H9 (cell line): ENCODE measurements around the gene NLRP4. TPM values are rescaled to one million over a fixed set of nuclear protein-coding genes. Genes with fewer than 3 reads are reported as not detected.

Experiments
- DNase-seq: peaks from one replicate; pipeline ENCODE4 v3.0.0-alpha.2; 2017
- H2AFZ ChIP-seq: one replicate; pipeline ENCODE4 v1.6.1; 2013; ENCODE audit warnings: mild to moderate bottlenecking, low read length, control low read depth, moderate library complexity
- H2AK5ac ChIP-seq: 2 replicates; pipeline ENCODE4 v1.6.1; 2013; ENCODE audit warnings: low read length, control low read depth, mixed read lengths; ENCODE audit not compliant: insufficient read length
- H2BK120ac ChIP-seq: one replicate; pipeline ENCODE4 v1.6.1; 2013; ENCODE audit warnings: low read depth, mild to moderate bottlenecking, low read length, control low read depth, inconsistent platforms; ENCODE audit not compliant: poor library complexity, severe bottlenecking
- H2BK12ac ChIP-seq: 2 replicates; pipeline ENCODE4 v1.6.1; 2013; ENCODE audit warnings: low read length, control low read depth, mixed read lengths, low read depth; ENCODE audit not compliant: insufficient read length
- H2BK15ac ChIP-seq: 2 replicates; pipeline ENCODE4 v1.6.1; 2013; ENCODE audit warnings: low read depth, low read length, control low read depth
- H2BK20ac ChIP-seq: one replicate; pipeline ENCODE4 v1.6.1; 2013; ENCODE audit warnings: low read depth, mild to moderate bottlenecking, low read length, control low read depth, inconsistent platforms; ENCODE audit not compliant: poor library complexity, severe bottlenecking
- H2BK5ac ChIP-seq: 2 replicates; pipeline ENCODE4 v1.6.1; 2013; ENCODE audit warnings: low read length, control low read depth, mixed read lengths; ENCODE audit not compliant: insufficient read length
- H3K14ac ChIP-seq: 2 replicates; pipeline ENCODE4 v1.6.1; 2013; ENCODE audit warnings: low read length, control low read depth; ENCODE audit not compliant: insufficient read depth
- H3K18ac ChIP-seq: 2 replicates; pipeline ENCODE4 v1.6.1; 2013; ENCODE audit warnings: low read depth, mild to moderate bottlenecking, mixed read lengths, low read length, control low read depth; ENCODE audit not compliant: insufficient read length
- H3K23ac ChIP-seq: 2 replicates; pipeline ENCODE4 v1.6.1; 2013; ENCODE audit warnings: low read length, control low read depth, mixed read lengths, low read depth; ENCODE audit not compliant: insufficient read length
- H3K23me2 ChIP-seq: 2 replicates; pipeline ENCODE4 v1.6.1; 2013; ENCODE audit warnings: low read depth, mild to moderate bottlenecking, mixed read lengths, low read length, control low read depth; ENCODE audit not compliant: insufficient read length, poor library complexity, severe bottlenecking
- H3K27ac ChIP-seq: 2 replicates; pipeline ENCODE4 v1.5.1; 2013; ENCODE audit warnings: low read length, control low read depth, mixed read lengths, low read depth; ENCODE audit not compliant: insufficient read length
- H3K27me3 ChIP-seq: 2 replicates; pipeline ENCODE4 v1.6.1; 2013; ENCODE audit warnings: low read length, control low read depth, inconsistent platforms; ENCODE audit not compliant: insufficient read depth
- H3K4ac ChIP-seq: 2 replicates; pipeline ENCODE4 v1.6.1; 2013; ENCODE audit warnings: low read depth, mild to moderate bottlenecking, control low read depth, inconsistent platforms, low read length, moderate library complexity
- H3K4me1 ChIP-seq: 2 replicates; pipeline ENCODE4 v1.6.1; 2013; ENCODE audit warnings: low read length, control low read depth, inconsistent platforms; ENCODE audit not compliant: insufficient read depth
- H3K4me2 ChIP-seq: 2 replicates; pipeline ENCODE4 v1.6.1; 2013; ENCODE audit warnings: low read length, control low read depth, mixed read lengths; ENCODE audit not compliant: insufficient read length, insufficient read depth
- H3K56ac ChIP-seq: 2 replicates; pipeline ENCODE4 v1.6.1; 2013; ENCODE audit warnings: low read depth, mild to moderate bottlenecking, mixed read lengths, low read length, control low read depth; ENCODE audit not compliant: insufficient read length
- H3K79me1 ChIP-seq: 2 replicates; pipeline ENCODE4 v1.6.1; 2013; ENCODE audit warnings: low read depth, mild to moderate bottlenecking, moderate library complexity, low read length, control low read depth, inconsistent platforms; ENCODE audit not compliant: insufficient read depth, poor library complexity, severe bottlenecking
- H3K79me2 ChIP-seq: 2 replicates; pipeline ENCODE4 v1.6.1; 2013; ENCODE audit warnings: low read length, control low read depth, inconsistent platforms; ENCODE audit not compliant: insufficient read depth
- H3K9ac ChIP-seq: 2 replicates; pipeline ENCODE4 v1.6.1; 2013; ENCODE audit warnings: low read length, control low read depth, mixed read lengths; ENCODE audit not compliant: insufficient read length; ENCODE audit errors: extremely low read depth
- H3K9me3 ChIP-seq: one replicate; pipeline ENCODE4 v1.6.1; 2013; ENCODE audit warnings: low read depth, low read length, inconsistent platforms; ENCODE audit not compliant: control insufficient read depth
- H3T11ph ChIP-seq: one replicate; pipeline ENCODE4 v1.6.1; 2013; ENCODE audit warnings: mild to moderate bottlenecking, low read length, control low read depth, inconsistent platforms
- H4K20me1 ChIP-seq: one replicate; pipeline ENCODE4 v1.6.1; 2013; ENCODE audit not compliant: control insufficient read depth, insufficient read length, insufficient read depth
- H4K5ac ChIP-seq: 2 replicates; pipeline ENCODE4 v1.6.1; 2013; ENCODE audit warnings: low read depth, mild to moderate bottlenecking, mixed read lengths, low read length, control low read depth; ENCODE audit not compliant: insufficient read length
- H4K8ac ChIP-seq: replicated peaks from 2 replicates; pipeline ENCODE4 v1.6.1; 2013; ENCODE audit warnings: low read length, control low read depth, mixed read lengths, low read depth; ENCODE audit not compliant: insufficient read length
- H4K91ac ChIP-seq: 2 replicates; pipeline ENCODE4 v1.6.1; 2013; ENCODE audit warnings: low read depth, mild to moderate bottlenecking, moderate library complexity, mixed read lengths, low read length, control low read depth; ENCODE audit not compliant: insufficient read length
- H3K27ac Mint-ChIP-seq, 3 experiments: 2 replicates in 2 of 3; 3 replicates in 1 of 3; pipeline ENCODE4 v1.8.0; 2020 to 2021; ENCODE audit warnings: mixed read lengths in 3 of 3, mild to moderate bottlenecking in 1 of 3, moderate library complexity in 1 of 3
- H3K27me3 Mint-ChIP-seq: 2 replicates; pipeline ENCODE4 v1.8.0; 2021; ENCODE audit warnings: low read depth, mild to moderate bottlenecking, moderate library complexity, mixed read lengths
- H3K36me3 Mint-ChIP-seq, 3 experiments: 2 replicates in 2 of 3; 3 replicates in 1 of 3; pipeline ENCODE4 v1.8.0; 2020 to 2021; ENCODE audit warnings: low read depth in 3 of 3, mixed read lengths in 3 of 3; ENCODE audit not compliant: insufficient read depth in 1 of 3
- H3K4me1 Mint-ChIP-seq, 2 experiments: 2 replicates each; pipeline ENCODE4 v1.8.0; 2020; ENCODE audit warnings: mixed read lengths in 2 of 2
- H3K4me3 Mint-ChIP-seq, 2 experiments: 2 replicates in 1 of 2; 3 replicates in 1 of 2; pipeline ENCODE4 v1.8.0; 2020 to 2021; ENCODE audit warnings: mild to moderate bottlenecking in 2 of 2, mixed read lengths in 2 of 2, moderate library complexity in 1 of 2
- H3K9me3 Mint-ChIP-seq, 2 experiments: 2 replicates in 1 of 2; 3 replicates in 1 of 2; pipeline ENCODE4 v1.8.0; 2020; ENCODE audit warnings: mild to moderate bottlenecking in 2 of 2, mixed read lengths in 2 of 2, moderate library complexity in 1 of 2
- CTCF ChIP-seq: fragments of 200-600 bp; sonication (generic); conservative IDR thresholded peaks from 3 replicates; pipeline ENCODE4 v1.8.0; 2021; ENCODE audit warnings: antibody characterized with exemption, mild to moderate bottlenecking
- WGBS: extraction: QIAGEN DNeasy Blood & Tissue Kit; methylation state at CpG from one replicate; pipeline ENCODE4 v1.1.7; 2013; ENCODE audit warnings: missing lambda C conversion rate, low lambda C conversion rate, mixed read lengths; ENCODE audit not compliant: insufficient read length; ENCODE audit errors: extremely low coverage; 5-methylcytosine and 5-hydroxymethylcytosine counted together
- total RNA-seq: library from RNA; stranded (reverse); gene quantifications from 2 replicates; pipeline ENCODE4 v1.2.1, GENCODE V29; 2021

NLRP4 gene
- total RNA-seq, 1 experiment from 2014 or later, result not detected

DNA sequence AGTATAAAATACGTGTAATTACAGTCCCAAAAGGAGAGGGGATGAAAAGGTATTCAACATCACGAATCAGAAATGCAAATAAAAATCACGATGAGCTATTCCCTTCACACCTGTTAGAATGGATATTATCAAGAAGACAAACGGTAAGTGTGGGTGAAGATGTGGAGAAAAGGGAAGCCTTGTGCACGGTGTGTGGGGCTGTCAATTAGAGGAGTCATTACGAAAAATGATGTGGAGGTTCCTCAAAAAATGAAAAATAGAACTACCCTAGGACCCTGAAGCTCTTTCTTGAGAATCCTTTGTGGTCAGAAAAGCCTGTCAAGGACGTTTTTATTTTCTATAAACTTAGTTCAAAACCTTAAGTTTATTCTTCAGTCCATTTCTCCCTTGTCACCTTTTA lies 23.9 kb upstream of the NLRP4 start:
- Histone ChIP-seq H4K5ac (no peak overlapping the region), H3K18ac (no peak overlapping the region), H4K20me1 (no peaks in the 10 kb centered on the region), H2BK5ac (no peak overlapping the region), H3T11ph (no peak overlapping the region), H2AK5ac (no peak overlapping the region), H3K23me2 (no peaks in the 10 kb centered on the region), H3K4me1 (no peaks in the 10 kb centered on the region), H2BK15ac (no peak overlapping the region), H4K91ac (no peak overlapping the region), H3K56ac (no peak overlapping the region), H3K9me3 (peaks cover 98% of the 10 kb centered on the region), H2AFZ (no peak overlapping the region), H3K27ac (no peak overlapping the region), H3K4ac (no peak overlapping the region), H3K23ac (no peak overlapping the region), H2BK20ac (no peak overlapping the region), H3K27me3 (no peaks in the 10 kb centered on the region; the same call in 1 of the 2 replicates), H4K8ac (no peak overlapping the region), H3K14ac (no peak overlapping the region), H3K79me2 (no peaks in the 10 kb centered on the region), H2BK12ac (no peak overlapping the region), H2BK120ac (no peak overlapping the region), H3K79me1 (no peaks in the 10 kb centered on the region), H3K4me2 (no peak overlapping the region), H3K9ac (no peak overlapping the region)
- Mint-ChIP-seq H3K27me3 (no peaks in the 10 kb centered on the region; the same call in 1 of the 2 replicates), H3K4me3 (no peak overlapping the region), H3K9me3 (peaks cover 97% of the 10 kb centered on the region in 2 experiments), H3K36me3 (peaks cover 4 to 26% (median 6%) of the 10 kb centered on the region in 3 experiments; a peak in 5 of 7 replicates), H3K4me1 (no peaks in the 10 kb centered on the region), H3K27ac (no peak overlapping the region)
- no CpG with 5 or more reads among the region's 7 CpGs for WGBS
- DNase-seq, result no peak
- no peak for TF ChIP-seq CTCF
